Memory B cell (primary cell): ENCODE data around the gene CEBPE.
A peak's percentile ranks its signal among the peaks of the same experiment; 100 is the strongest.

Experiments
- ATAC-seq: fragments of 150-1000 bp; cut with Tn5 transposase; 2 replicates; pipeline ENCODE4 v1.10.0; 2021; ENCODE audit warnings: low read depth, mild to moderate bottlenecking, moderate library complexity
- DNase-seq, 2 donors: peaks; one replicate each; pipeline ENCODE4 v3.0.0; 2022; ENCODE audit warnings: low spot score in 2 of 2
- H3K27ac Mint-ChIP-seq: one replicate; pipeline ENCODE4 v1.8.0; 2022; ENCODE audit warnings: mild to moderate bottlenecking, moderate library complexity, mixed read lengths
- H3K27me3 Mint-ChIP-seq: one replicate; pipeline ENCODE4 v1.8.0; 2022; ENCODE audit warnings: mixed read lengths
- H3K36me3 Mint-ChIP-seq: one replicate; pipeline ENCODE4 v1.8.0; 2022; ENCODE audit warnings: mild to moderate bottlenecking, mixed read lengths
- H3K4me1 Mint-ChIP-seq: one replicate; pipeline ENCODE4 v1.8.0; 2022; ENCODE audit warnings: mixed read lengths
- H3K4me3 Mint-ChIP-seq: one replicate; pipeline ENCODE4 v1.8.0; 2022; ENCODE audit warnings: mild to moderate bottlenecking, moderate library complexity, mixed read lengths
- H3K9me3 Mint-ChIP-seq: one replicate; pipeline ENCODE4 v1.8.0; 2022; ENCODE audit warnings: mixed read lengths

Gene CEBPE

GRCh38 chr14:23118506-23119362 is at the start of gene CEBPE:
TSS of gene CEBPE (minus strand) at chr14:23119255. CDS start at chr14:23119091, 164 bp downstream.
- Mint-ChIP-seq H3K27ac (peak within 1 kb of the TSS; percentile 90), H3K36me3 (no peaks in the 10 kb centered on the region), H3K9me3 (no peaks in the 10 kb centered on the region), H3K27me3 (peaks cover 5% of the 10 kb centered on the region), H3K4me1 (peaks cover 29% of the 10 kb centered on the region), H3K4me3 (peak within 1 kb of the TSS; percentile 39)
- ATAC-seq (no peak), DNase-seq (no peak)

- H3K4me3 Mint-ChIP-seq = no peak overlapping the region
- ATAC-seq = no peak
These were observed 49.2 kb upstream of the CEBPE start for GRCh38 chr14:23168246-23168645.

GRCh38 chr14:23167116-23167847 is 48.2 kb upstream of the CEBPE start:
- Mint-ChIP-seq H3K9me3 (no peaks in the 10 kb centered on the region), H3K4me1 (peaks cover 2% of the 10 kb centered on the region), H3K36me3 (peaks cover 3% of the 10 kb centered on the region), H3K4me3 (no peak overlapping the region), H3K27me3 (peaks cover 7% of the 10 kb centered on the region), H3K27ac (no peak overlapping the region)
- DNase-seq (no peak), ATAC-seq (no peak)

More at GRCh38 chr14:23168246-23168645, 49.2 kb upstream of the CEBPE start:
- H3K27me3 Mint-ChIP-seq = peaks cover 7% of the 10 kb centered on the region
- H3K27ac Mint-ChIP-seq = no peak overlapping the region
- no peak for DNase-seq
- H3K36me3 Mint-ChIP-seq = peaks cover 3% of the 10 kb centered on the region
- H3K4me1 Mint-ChIP-seq = peaks cover 6% of the 10 kb centered on the region
- no peaks in the 10 kb centered on the region for H3K9me3 Mint-ChIP-seq

- no peak overlapping the region for H3K27ac Mint-ChIP-seq
- DNase-seq (no peak), ATAC-seq (no peak)
- H3K27me3 Mint-ChIP-seq = peaks cover 10% of the 10 kb centered on the region
- no peaks in the 10 kb centered on the region for H3K4me1 Mint-ChIP-seq
- no peaks in the 10 kb centered on the region for H3K9me3 Mint-ChIP-seq
- no peak overlapping the region for H3K4me3 Mint-ChIP-seq
- peaks cover 3% of the 10 kb centered on the region for H3K36me3 Mint-ChIP-seq
These were observed 45.9 kb upstream of the CEBPE start for GRCh38 chr14:23164949-23165348.

- Mint-ChIP-seq H3K36me3 (peaks cover 3% of the 10 kb centered on the region), H3K27ac (no peak overlapping the region), H3K27me3 (peaks cover 11% of the 10 kb centered on the region), H3K4me3 (no peak overlapping the region), H3K4me1 (no peaks in the 10 kb centered on the region), H3K9me3 (no peaks in the 10 kb centered on the region)
- DNase-seq = no peak
- ATAC-seq = no peak
These were observed 45.2 kb upstream of the CEBPE start for GRCh38 chr14:23164250-23164649.

- DNase-seq = no peak
- Mint-ChIP-seq H3K9me3 (no peaks in the 10 kb centered on the region), H3K4me1 (no peaks in the 10 kb centered on the region), H3K4me3 (no peak overlapping the region), H3K27me3 (peaks cover 11% of the 10 kb centered on the region), H3K27ac (no peak overlapping the region), H3K36me3 (peaks cover 3% of the 10 kb centered on the region)
- ATAC-seq = no peak
These were observed 44.8 kb upstream of the CEBPE start for GRCh38 chr14:23163830-23164229.

GRCh38 chr14:23162800-23163199 is 43.7 kb upstream of the CEBPE start:
- ATAC-seq (no peak), DNase-seq (no peak)
- H3K4me3 Mint-ChIP-seq = no peak overlapping the region
- H3K9me3 Mint-ChIP-seq = no peaks in the 10 kb centered on the region
- no peaks in the 10 kb centered on the region for H3K4me1 Mint-ChIP-seq
- H3K36me3 Mint-ChIP-seq = peaks cover 3% of the 10 kb centered on the region
- peaks cover 13% of the 10 kb centered on the region for H3K27me3 Mint-ChIP-seq
- H3K27ac Mint-ChIP-seq = no peak overlapping the region

- no peak overlapping the region for H3K4me3 Mint-ChIP-seq
- no peak overlapping the region for H3K27ac Mint-ChIP-seq
- no peaks in the 10 kb centered on the region for H3K9me3 Mint-ChIP-seq
- no peaks in the 10 kb centered on the region for H3K4me1 Mint-ChIP-seq
- DNase-seq (no peak), ATAC-seq (no peak)
- peaks cover 16% of the 10 kb centered on the region for H3K27me3 Mint-ChIP-seq
- H3K36me3 Mint-ChIP-seq = peaks cover 3% of the 10 kb centered on the region
These were observed 43.0 kb upstream of the CEBPE start for GRCh38 chr14:23162005-23162404.

- H3K4me3 Mint-ChIP-seq = no peak overlapping the region
- DNase-seq (no peak), ATAC-seq (no peak)
- no peaks in the 10 kb centered on the region for H3K9me3 Mint-ChIP-seq
- H3K36me3 Mint-ChIP-seq = no peaks in the 10 kb centered on the region
- peaks cover 10% of the 10 kb centered on the region for H3K27me3 Mint-ChIP-seq
- no peak overlapping the region for H3K27ac Mint-ChIP-seq
- H3K4me1 Mint-ChIP-seq = no peaks in the 10 kb centered on the region
These were observed 42.0 kb upstream of the CEBPE start for GRCh38 chr14:23160924-23161522.

- peaks cover 9% of the 10 kb centered on the region for H3K27me3 Mint-ChIP-seq
- no peaks in the 10 kb centered on the region for H3K9me3 Mint-ChIP-seq
- H3K27ac Mint-ChIP-seq = no peak overlapping the region
- ATAC-seq (no peak), DNase-seq (no peak)
- H3K4me1 Mint-ChIP-seq = no peaks in the 10 kb centered on the region
- H3K4me3 Mint-ChIP-seq = no peak overlapping the region
- H3K36me3 Mint-ChIP-seq = no peaks in the 10 kb centered on the region
These were observed 40.5 kb upstream of the CEBPE start for GRCh38 chr14:23159532-23159931.

GRCh38 chr14:23158779-23159178 is 39.7 kb upstream of the CEBPE start:
- H3K4me1 Mint-ChIP-seq = no peaks in the 10 kb centered on the region
- no peaks in the 10 kb centered on the region for H3K36me3 Mint-ChIP-seq
- H3K4me3 Mint-ChIP-seq = no peak overlapping the region
- H3K9me3 Mint-ChIP-seq = no peaks in the 10 kb centered on the region
- H3K27me3 Mint-ChIP-seq = peaks cover 10% of the 10 kb centered on the region
- no peak overlapping the region for H3K27ac Mint-ChIP-seq
- DNase-seq (no peak), ATAC-seq (no peak)

- Mint-ChIP-seq H3K36me3 (no peaks in the 10 kb centered on the region), H3K4me1 (no peaks in the 10 kb centered on the region), H3K27ac (no peak overlapping the region), H3K9me3 (no peaks in the 10 kb centered on the region), H3K27me3 (peaks cover 12% of the 10 kb centered on the region), H3K4me3 (no peak overlapping the region)
- DNase-seq (no peak), ATAC-seq (no peak)
These were observed 36.0 kb upstream of the CEBPE start for GRCh38 chr14:23154964-23155587.

- H3K36me3 Mint-ChIP-seq = no peaks in the 10 kb centered on the region
- H3K9me3 Mint-ChIP-seq = no peaks in the 10 kb centered on the region
These were observed 35.1 kb upstream of the CEBPE start for GRCh38 chr14:23153851-23154796.

More at GRCh38 chr14:23153851-23154796, 35.1 kb upstream of the CEBPE start:
- no peak for ATAC-seq
- peaks cover 12% of the 10 kb centered on the region for H3K27me3 Mint-ChIP-seq
- DNase-seq = no peak
- no peak overlapping the region for H3K27ac Mint-ChIP-seq
- H3K4me3 Mint-ChIP-seq = no peak overlapping the region
- H3K4me1 Mint-ChIP-seq = peaks cover 2% of the 10 kb centered on the region
